Mesothelial cell of epicardium (in vitro differentiated cells): ENCODE measurements around the gene C15orf62. TPM values are rescaled to one million over a fixed set of nuclear protein-coding genes. Genes with fewer than 3 reads are reported as not detected.
A peak's percentile ranks its signal among the peaks of the same experiment; 100 is the strongest.

Source experiments
- DNase-seq, 2 experiments: peaks; one replicate each; pipeline ENCODE4 v3.0.0; 2021; ENCODE audit warnings: low spot score in 2 of 2; ENCODE audit not compliant: unreplicated experiment in 2 of 2
- H3K27ac Mint-ChIP-seq: 2 replicates; pipeline ENCODE4 v1.8.0; 2021; ENCODE audit warnings: mixed read lengths
- H3K27me3 Mint-ChIP-seq: 2 replicates; pipeline ENCODE4 v1.8.0; 2021; ENCODE audit warnings: low read depth, mixed read lengths
- H3K36me3 Mint-ChIP-seq: 2 replicates; pipeline ENCODE4 v1.8.0; 2021; ENCODE audit warnings: mixed read lengths
- H3K4me1 Mint-ChIP-seq: 2 replicates; pipeline ENCODE4 v1.8.0; 2021; ENCODE audit warnings: mixed read lengths
- H3K4me3 Mint-ChIP-seq: 2 replicates; pipeline ENCODE4 v1.8.0; 2021; ENCODE audit warnings: mild to moderate bottlenecking, moderate library complexity, mixed read lengths
- H3K9me3 Mint-ChIP-seq: 2 replicates; pipeline ENCODE4 v1.8.0; 2021; ENCODE audit warnings: mixed read lengths
- total RNA-seq: library from RNA; stranded (reverse); gene quantifications from 3 replicates; pipeline ENCODE4 v1.2.1, GENCODE V29; 2021
- TF ChIP-seq, protein P1 (sequence below): fragments of 200-600 bp; sonication (generic); IDR thresholded peaks from one replicate; pipeline ENCODE4 v1.5.0; 2021; ENCODE audit warnings: antibody characterized with exemption; ENCODE audit not compliant: unreplicated experiment

Gene C15orf62
- total RNA-seq, 1 donor from 2014 or later, result 0.47 TPM

DNA sequence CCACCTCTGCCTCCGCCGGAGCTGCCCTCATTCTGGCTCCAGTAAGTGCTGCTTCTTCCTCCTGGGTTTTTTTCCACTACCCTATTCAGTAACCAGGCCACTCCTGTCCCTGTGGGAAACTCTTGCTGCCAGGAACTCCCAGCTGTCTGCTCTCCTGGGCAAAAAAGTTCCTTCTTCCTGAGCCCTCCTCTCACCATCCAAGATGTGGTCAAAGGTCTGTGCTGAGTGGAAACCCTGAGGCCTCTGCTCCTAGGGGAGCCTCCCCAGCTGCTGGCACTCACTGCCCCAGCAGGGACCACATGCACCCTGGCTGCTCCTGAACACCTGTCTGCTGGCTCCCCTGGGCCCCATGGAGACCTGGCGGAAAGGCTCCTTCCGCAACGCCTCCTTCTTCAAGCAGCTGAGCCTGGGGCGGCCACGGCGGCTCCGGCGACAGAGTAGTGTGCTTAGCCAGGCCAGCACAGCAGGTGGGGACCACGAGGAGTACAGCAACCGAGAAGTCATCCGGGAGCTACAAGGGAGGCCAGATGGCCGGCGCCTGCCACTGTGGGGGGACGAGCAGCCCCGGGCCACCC lies 454 bp downstream of the C15orf62 start:
- H3K36me3 Mint-ChIP-seq, result peaks cover 13% of the 10 kb centered on the region
- H3K27me3 Mint-ChIP-seq, result no peaks in the 10 kb centered on the region
- no peak overlapping the region for H3K4me3 Mint-ChIP-seq
- TF ChIP-seq, protein P1, sequence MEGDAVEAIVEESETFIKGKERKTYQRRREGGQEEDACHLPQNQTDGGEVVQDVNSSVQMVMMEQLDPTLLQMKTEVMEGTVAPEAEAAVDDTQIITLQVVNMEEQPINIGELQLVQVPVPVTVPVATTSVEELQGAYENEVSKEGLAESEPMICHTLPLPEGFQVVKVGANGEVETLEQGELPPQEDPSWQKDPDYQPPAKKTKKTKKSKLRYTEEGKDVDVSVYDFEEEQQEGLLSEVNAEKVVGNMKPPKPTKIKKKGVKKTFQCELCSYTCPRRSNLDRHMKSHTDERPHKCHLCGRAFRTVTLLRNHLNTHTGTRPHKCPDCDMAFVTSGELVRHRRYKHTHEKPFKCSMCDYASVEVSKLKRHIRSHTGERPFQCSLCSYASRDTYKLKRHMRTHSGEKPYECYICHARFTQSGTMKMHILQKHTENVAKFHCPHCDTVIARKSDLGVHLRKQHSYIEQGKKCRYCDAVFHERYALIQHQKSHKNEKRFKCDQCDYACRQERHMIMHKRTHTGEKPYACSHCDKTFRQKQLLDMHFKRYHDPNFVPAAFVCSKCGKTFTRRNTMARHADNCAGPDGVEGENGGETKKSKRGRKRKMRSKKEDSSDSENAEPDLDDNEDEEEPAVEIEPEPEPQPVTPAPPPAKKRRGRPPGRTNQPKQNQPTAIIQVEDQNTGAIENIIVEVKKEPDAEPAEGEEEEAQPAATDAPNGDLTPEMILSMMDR, result no peak
- no peak for DNase-seq
- H3K27ac Mint-ChIP-seq, result peak overlapping the region; percentile 92
- H3K9me3 Mint-ChIP-seq, result no peaks in the 10 kb centered on the region
- H3K4me1 Mint-ChIP-seq, result peaks cover 28% of the 10 kb centered on the region

DNA sequence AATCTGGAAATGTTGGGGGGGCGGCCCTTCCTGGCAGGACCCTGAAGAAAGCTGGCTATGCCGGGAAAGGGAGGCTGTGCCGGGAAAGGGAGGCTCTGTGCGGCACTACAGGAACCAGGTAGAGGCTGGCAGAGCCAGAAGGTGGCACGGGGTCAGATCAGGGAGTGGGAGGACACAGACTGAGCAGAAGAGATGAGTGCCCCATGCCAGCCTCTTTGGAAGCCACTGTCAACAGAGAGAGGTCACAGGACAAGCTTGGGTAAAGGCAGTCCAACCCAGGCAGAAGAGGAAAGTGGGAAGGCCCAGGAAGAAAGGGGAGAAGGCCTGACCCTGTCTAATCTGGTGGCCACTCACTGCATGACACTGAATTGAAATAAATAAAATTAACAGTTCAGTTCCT lies 1.5 kb downstream of the C15orf62 start:
- H3K27me3 Mint-ChIP-seq, result no peaks in the 10 kb centered on the region
- TF ChIP-seq, protein P1, result no peak
- H3K4me3 Mint-ChIP-seq, result no peak overlapping the region
- no peak for DNase-seq
- H3K4me1 Mint-ChIP-seq, result peaks cover 18% of the 10 kb centered on the region
- no peak overlapping the region for H3K27ac Mint-ChIP-seq
- peaks cover 13% of the 10 kb centered on the region for H3K36me3 Mint-ChIP-seq
- no peaks in the 10 kb centered on the region for H3K9me3 Mint-ChIP-seq

DNA sequence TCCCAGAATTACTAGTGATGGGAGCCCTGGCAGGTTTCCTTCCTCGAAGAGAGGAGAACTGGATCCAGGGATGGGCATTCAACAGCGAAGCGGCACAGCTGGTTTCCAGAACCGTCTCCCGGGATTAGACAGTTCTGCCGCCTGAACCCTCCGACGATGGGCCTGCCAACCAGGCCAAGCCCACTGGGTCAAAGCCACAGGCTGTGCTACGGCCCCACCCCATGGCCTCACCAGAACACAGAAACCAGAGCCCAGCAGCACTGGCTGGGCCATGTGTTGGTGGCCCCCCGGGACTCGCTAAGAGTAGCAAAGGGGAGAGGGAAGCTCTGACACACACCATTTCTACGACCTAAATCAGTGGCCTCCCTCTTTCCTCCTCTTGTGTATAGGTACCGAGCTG lies 2.2 kb downstream of the C15orf62 start:
- no peak overlapping the region for H3K4me3 Mint-ChIP-seq
- H3K4me1 Mint-ChIP-seq, result peaks cover 16% of the 10 kb centered on the region
- DNase-seq, result no peak
- H3K27me3 Mint-ChIP-seq, result no peaks in the 10 kb centered on the region
- no peak overlapping the region for H3K27ac Mint-ChIP-seq
- peaks cover 19% of the 10 kb centered on the region for H3K36me3 Mint-ChIP-seq
- TF ChIP-seq, protein P1, result no peak
- H3K9me3 Mint-ChIP-seq, result no peaks in the 10 kb centered on the region

DNA sequence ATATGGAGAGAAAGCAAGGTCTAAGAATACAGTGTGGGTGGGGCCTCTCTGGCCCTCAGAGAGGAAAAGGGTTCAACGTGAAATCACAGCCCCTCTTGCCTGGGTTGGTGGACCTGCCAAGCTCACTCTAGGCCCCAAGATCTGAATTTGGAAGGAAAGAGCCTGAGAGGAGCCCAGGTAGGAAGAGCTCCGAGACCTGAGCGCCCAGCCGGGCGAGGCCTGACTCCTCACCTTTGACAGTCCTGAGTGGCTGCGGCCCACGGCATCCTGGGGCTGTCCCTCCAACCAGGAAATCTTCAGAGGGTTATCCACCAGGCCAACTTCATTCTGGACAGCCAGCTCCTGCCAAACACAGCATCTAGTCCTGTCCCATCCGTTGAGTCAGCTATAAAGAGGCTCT lies 3.7 kb downstream of the C15orf62 start:
- Mint-ChIP-seq H3K27ac (no peak overlapping the region), H3K27me3 (no peaks in the 10 kb centered on the region), H3K36me3 (peaks cover 19% of the 10 kb centered on the region), H3K4me1 (peaks cover 16% of the 10 kb centered on the region), H3K9me3 (no peaks in the 10 kb centered on the region), H3K4me3 (no peak overlapping the region)
- no peak for DNase-seq
- TF ChIP-seq, protein P1, result no peak

DNA sequence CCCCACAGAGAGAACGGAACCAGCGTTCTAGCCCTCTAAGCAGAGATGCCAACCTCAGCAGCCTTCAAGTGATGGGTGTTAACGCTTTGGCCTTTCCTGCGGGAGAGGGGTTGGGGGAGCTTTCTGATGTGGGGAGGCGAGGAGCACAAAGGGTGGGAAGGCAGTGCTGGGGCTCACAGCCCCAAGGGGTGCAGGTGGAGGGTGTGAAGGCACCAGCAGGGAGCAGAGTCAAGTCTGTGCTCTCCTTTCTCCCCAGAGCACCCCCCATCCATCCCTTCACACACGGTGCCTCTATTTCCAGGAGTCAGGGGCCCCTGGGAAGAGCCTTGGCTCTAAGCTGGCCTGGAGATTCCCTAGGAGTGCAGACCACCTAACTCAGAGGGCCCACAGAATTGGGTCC lies 4.1 kb downstream of the C15orf62 start:
- Mint-ChIP-seq H3K4me1 (peaks cover 12% of the 10 kb centered on the region), H3K9me3 (no peaks in the 10 kb centered on the region), H3K27ac (no peak overlapping the region), H3K4me3 (no peak overlapping the region), H3K27me3 (no peaks in the 10 kb centered on the region), H3K36me3 (peaks cover 19% of the 10 kb centered on the region)
- TF ChIP-seq, protein P1, result no peak
- no peak for DNase-seq

DNA sequence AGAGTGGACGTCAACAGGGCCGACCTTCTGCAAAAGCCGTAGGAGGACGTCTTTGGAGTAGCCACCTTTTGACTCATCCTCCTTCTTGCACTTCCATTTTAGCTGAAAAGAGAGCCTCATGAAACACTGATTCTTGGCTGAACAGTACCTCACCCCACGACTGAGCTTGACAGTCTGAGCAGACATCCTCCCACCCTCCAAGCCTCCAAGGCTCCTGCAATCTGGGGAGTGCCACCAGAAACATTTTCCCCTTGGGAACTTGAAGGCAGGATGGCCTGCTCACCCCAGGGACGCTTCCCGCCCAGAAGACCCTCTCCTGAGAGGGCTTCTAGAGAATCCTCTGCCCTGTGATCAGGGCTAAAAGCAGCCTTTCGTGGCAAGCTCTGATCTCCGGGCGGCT lies 5.2 kb downstream of the C15orf62 start:
- Mint-ChIP-seq H3K4me3 (no peak overlapping the region), H3K36me3 (peaks cover 19% of the 10 kb centered on the region)

More for the DNA sequence above, 5.2 kb downstream of the C15orf62 start:
- TF ChIP-seq, protein P1, result no peak
- Mint-ChIP-seq H3K4me1 (peaks cover 2% of the 10 kb centered on the region), H3K27me3 (no peaks in the 10 kb centered on the region), H3K9me3 (no peaks in the 10 kb centered on the region), H3K27ac (no peak overlapping the region)
- no peak for DNase-seq
